Mucosa of rectum (tissue), 2 donors: Measurements from ENCODE around the gene NAT16.

Experiments used
- H3K27ac ChIP-seq, 2 donors: one replicate each; pipeline ENCODE4 v1.7.0; 2013; ENCODE audit warnings: inconsistent platforms in 2 of 2, low read depth in 2 of 2, low read length in 2 of 2
- H3K27me3 ChIP-seq, 2 donors: one replicate each; pipeline ENCODE4 v1.7.0; 2013; ENCODE audit warnings: low read length in 2 of 2; ENCODE audit not compliant: control insufficient read depth in 2 of 2, insufficient read depth in 2 of 2
- H3K36me3 ChIP-seq, 2 donors: one replicate each; pipeline ENCODE4 v1.7.0; 2013; ENCODE audit warnings: low read length in 2 of 2; ENCODE audit not compliant: control insufficient read depth in 2 of 2, insufficient read depth in 2 of 2
- H3K4me1 ChIP-seq, 2 donors: one replicate each; pipeline ENCODE4 v1.7.0; 2013; ENCODE audit warnings: low read length in 2 of 2, mild to moderate bottlenecking in 1 of 2; ENCODE audit not compliant: control insufficient read depth in 2 of 2, insufficient read depth in 2 of 2
- H3K4me3 ChIP-seq, 2 donors: one replicate each; pipeline ENCODE4 v1.7.0; 2013; ENCODE audit warnings: low read length in 2 of 2
- H3K9ac ChIP-seq, 2 donors: one replicate each; pipeline ENCODE4 v1.7.0; 2013; ENCODE audit warnings: low read length in 2 of 2, low read depth in 1 of 2, mild to moderate bottlenecking in 1 of 2
- H3K9me3 ChIP-seq, 2 donors: one replicate each; pipeline ENCODE4 v1.7.0; 2013; ENCODE audit warnings: low read length in 2 of 2; ENCODE audit not compliant: control insufficient read depth in 2 of 2
- donor health status: healthy.
- donor health status: Normal muscosa, but diverticular disease.

NAT16 gene

DNA sequence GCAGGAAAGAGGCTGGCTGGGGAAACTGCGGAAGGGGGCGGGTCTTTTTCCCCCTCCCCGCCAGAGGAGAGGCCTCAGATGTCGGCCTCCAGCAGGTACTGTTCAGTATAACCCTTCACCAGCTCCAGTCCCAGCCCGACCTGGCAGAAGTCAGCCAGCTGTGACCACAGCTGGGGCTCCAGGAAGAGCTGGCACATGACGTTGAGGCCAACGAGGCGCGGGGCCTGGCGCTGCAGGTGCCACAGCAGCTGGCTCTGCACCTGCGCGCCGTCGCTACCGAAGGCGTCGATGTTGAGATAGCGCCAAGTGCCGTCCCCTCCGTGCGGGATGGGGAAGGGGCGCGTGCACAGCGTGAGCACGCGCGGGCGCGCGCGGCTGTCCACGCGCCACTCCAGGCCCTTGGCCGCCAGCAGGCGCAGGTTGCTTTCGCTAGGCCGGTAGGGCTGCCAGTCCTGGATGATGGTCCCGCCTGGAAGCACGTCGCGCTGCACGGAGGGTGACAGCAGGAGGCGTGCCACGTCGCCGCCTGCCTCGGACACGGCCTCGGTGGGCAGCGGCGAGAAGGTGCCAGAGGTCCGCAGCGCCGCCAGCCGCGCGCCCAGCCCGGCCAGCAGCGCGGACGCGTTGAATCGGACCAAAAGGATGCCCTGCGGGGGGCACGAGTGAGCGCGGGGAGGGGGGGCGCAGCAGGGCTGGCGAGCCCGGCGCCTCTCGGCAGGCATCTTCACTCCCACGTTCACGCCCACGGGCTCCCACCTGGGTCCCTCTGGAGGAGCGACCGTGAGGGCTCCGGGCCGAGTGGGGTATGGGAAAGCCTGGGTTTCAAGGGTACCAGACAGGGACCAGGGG lies 7.9 kb downstream of the NAT16 start:
- peak overlapping the region in 1 of 2 donors; percentile 24 for H3K4me3 ChIP-seq
- no peaks in the 10 kb centered on the region for H3K9me3 ChIP-seq
- peaks cover 84 to 87% of the 10 kb centered on the region in 2 donors for H3K27me3 ChIP-seq
- H3K9ac ChIP-seq, result no peak overlapping the region
- H3K4me1 ChIP-seq, result peaks cover 17 to 20% of the 10 kb centered on the region in 2 donors
- no peak overlapping the region for H3K27ac ChIP-seq
- H3K36me3 ChIP-seq, result no peaks in the 10 kb centered on the region

DNA sequence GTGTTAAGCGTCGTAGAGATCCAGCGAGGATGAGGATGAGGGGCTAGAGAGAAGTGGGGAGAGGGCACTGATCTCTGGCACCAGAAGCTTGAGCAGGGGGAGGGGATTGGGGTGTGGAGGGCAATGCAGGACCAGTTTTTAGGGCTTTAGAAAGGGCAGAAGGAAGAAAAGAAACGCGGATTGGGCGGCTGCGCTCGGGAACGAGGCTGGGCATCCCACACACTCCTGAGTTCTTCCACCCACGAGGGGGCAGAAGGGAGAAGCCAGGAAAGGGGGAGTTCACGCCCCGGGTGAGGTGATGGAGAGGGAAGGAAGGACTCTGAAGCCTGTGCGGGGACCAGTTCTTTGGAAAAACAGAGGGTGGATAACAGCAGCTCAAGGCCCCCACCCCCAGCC lies 8.7 kb downstream of the NAT16 start:
- H3K9ac ChIP-seq, result no peak overlapping the region
- H3K4me3 ChIP-seq, result no peak overlapping the region
- no peaks in the 10 kb centered on the region for H3K36me3 ChIP-seq
- no peak overlapping the region for H3K27ac ChIP-seq
- no peaks in the 10 kb centered on the region for H3K9me3 ChIP-seq
- H3K4me1 ChIP-seq, result peaks cover 17 to 20% of the 10 kb centered on the region in 2 donors
- peaks cover 83 to 85% of the 10 kb centered on the region in 2 donors for H3K27me3 ChIP-seq

DNA sequence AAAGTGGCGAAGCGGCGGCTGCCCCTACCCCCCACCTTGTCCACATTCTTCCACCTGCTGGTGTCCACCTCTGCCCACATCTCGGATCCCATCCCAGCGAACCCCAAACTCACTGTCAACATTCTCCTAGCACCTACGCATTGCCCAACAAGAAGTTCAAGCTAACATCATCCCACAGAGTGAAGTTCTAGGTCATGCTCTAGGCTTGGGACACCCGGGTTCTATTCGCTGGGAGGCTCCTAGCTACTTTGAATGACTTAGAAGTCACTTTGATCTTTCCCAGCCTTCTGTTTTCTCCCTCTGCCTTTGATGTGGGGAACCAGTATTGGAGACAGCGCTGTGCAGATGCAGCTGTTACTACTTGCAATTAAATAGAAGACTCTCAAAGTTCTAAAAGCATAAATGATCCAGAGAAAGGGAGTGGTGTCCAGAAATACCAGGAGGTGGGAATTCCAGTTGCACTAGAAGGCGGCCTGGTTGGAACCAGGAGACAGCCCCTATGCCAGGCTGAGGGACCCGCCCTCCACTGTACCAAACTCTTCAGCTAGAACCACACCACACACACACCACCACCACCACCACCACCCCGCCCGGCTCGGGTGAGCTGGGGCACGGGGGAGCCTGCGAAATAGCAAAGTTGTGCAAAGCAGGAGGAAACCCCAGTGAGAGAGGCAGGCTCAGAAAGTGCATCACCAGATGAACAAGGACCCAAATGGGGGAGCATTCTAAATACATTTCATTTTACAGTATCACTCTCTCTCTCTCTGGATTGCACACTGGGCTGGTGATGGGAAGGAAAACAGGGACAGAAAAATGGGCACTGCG lies 9.3 kb downstream of the NAT16 start:
- Histone ChIP-seq H3K27me3 (peaks cover 84% of the 10 kb centered on the region in 2 donors), H3K4me1 (peaks cover 20 to 22% of the 10 kb centered on the region in 2 donors), H3K36me3 (no peaks in the 10 kb centered on the region), H3K4me3 (no peak overlapping the region), H3K27ac (no peak overlapping the region), H3K9me3 (no peaks in the 10 kb centered on the region), H3K9ac (no peak overlapping the region)

GRCh38 chr7:101169838-101170551 lies 10.1 kb downstream of the NAT16 start:
- Histone ChIP-seq H3K4me1 (peaks cover 23 to 27% of the 10 kb centered on the region in 2 donors), H3K4me3 (no peak overlapping the region), H3K9me3 (no peaks in the 10 kb centered on the region), H3K36me3 (no peaks in the 10 kb centered on the region), H3K27ac (no peak overlapping the region), H3K27me3 (peaks cover 79 to 81% of the 10 kb centered on the region in 2 donors), H3K9ac (no peak overlapping the region)

- Histone ChIP-seq H3K27me3 (peaks cover 82% of the 10 kb centered on the region in 2 donors), H3K4me3 (no peak overlapping the region), H3K4me1 (peaks cover 23 to 27% of the 10 kb centered on the region in 2 donors), H3K9ac (no peak overlapping the region), H3K36me3 (no peaks in the 10 kb centered on the region), H3K9me3 (no peaks in the 10 kb centered on the region), H3K27ac (no peak overlapping the region)
Measured at GRCh38 chr7:101169110-101169837, 10.8 kb downstream of the NAT16 start.

DNA sequence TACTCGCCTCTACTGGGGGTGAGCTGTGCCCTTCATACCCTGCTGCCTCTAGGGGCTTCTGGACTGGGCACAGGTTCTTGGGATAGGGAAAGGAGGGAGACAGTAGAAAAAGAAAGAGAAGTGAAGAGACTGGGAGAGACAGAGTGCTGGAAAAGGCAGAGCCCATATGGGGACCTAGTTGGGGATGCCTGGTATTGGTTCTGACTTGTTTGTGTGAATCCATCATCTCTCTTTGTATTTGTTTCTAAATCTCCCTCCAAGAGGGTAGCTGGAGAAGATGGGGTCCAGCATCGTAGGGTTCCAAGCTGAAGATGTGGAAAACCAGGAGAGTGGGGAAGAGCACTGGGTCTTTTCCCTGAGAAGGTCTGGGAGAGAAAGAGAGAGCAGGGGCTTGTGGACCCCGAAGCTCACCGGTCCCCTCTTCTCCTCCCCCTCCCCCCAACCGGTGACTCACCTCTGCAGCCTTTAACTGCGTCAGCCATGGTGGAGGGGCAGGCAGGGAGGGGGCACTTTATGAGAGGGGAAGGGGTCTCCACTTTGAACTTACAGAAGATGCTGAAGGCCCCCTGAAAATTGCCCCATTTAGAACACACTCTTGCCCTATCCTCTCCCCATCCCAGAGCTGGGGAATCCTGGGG lies 11.6 kb downstream of the NAT16 start:
- H3K4me3 ChIP-seq, result no peak overlapping the region
- peaks cover 77 to 80% of the 10 kb centered on the region in 2 donors for H3K27me3 ChIP-seq
- peaks cover 23 to 30% of the 10 kb centered on the region in 2 donors for H3K4me1 ChIP-seq
- H3K9me3 ChIP-seq, result no peaks in the 10 kb centered on the region
- H3K9ac ChIP-seq, result no peak overlapping the region
- H3K27ac ChIP-seq, result no peak overlapping the region
- no peaks in the 10 kb centered on the region for H3K36me3 ChIP-seq

DNA sequence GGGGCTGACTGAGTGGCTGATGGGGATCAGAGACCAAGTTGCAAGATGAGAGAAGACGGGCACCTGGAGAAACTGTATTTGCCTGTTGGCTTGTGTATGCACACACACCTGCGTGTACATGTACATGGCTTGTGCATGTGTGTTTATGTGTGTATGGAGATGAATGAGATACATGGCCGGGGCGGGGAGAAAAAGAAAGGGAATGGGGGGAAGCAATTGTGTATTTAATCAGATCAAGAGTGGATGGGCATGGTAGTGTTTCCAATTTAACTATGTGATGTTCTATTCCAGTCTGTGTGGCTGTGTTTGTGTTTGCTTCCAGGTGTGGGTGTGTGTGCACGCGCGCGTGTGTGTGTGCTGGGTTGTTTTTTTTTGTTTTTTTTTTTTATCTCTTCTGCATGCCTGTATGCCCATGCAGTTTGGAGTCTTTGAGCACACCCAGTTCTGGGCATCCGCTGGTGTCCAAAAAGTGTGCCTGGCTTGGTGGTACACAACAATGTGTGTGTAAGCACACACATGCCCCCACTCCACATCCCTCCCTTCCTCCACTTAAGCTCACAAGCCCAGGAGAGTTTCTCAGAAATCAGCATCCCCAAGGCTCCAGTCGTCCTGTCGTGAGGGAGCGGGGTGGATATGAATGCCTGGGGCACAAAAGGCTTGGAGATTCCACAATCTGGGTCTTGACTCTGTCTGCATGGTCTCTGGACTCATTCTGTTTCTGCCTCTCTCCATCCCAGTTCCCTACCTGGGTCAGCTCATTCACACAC lies 12.3 kb downstream of the NAT16 start:
- H3K27me3 ChIP-seq, result peaks cover 70 to 73% of the 10 kb centered on the region in 2 donors
- H3K36me3 ChIP-seq, result no peaks in the 10 kb centered on the region
- H3K9me3 ChIP-seq, result no peaks in the 10 kb centered on the region
- H3K4me3 ChIP-seq, result no peak overlapping the region
- no peak overlapping the region for H3K9ac ChIP-seq
- H3K4me1 ChIP-seq, result peaks cover 22 to 27% of the 10 kb centered on the region in 2 donors
- H3K27ac ChIP-seq, result no peak overlapping the region

DNA sequence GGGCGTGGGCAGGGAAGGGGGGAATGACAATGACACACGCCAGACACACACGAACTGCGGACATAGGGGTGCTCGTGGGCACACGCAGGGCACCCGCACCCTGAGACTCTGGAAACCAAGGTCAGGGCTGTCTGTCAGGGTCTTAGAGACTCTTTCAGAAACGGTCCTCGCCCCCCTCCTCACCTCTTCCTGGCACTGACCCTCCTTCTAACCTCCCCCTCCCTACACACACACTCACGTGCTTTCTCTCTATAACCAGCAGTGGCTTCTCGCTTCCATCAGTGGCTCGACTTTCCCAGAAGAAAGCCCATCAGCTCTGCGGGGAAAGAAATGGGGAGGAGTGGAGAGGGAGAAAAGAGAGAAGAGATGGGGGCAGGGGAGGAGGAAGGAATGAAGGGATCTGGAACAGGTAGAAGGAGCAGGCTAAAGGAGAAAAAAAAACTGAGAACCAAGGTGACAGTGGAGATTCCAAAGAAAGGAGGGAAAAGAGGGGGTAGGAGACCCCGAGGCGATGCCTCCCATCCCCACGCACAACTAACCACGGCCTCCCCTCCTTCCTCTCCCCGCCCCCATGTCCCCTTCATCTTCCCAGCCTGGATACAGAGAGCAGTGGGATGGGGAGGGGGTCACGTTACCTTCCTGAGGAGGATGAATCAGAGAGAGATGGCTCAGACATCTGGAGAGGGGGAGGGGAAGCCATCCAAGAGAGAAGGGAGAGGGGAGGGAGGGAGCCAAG lies 13.0 kb downstream of the NAT16 start:
- H3K9ac ChIP-seq, result no peak overlapping the region
- H3K27ac ChIP-seq, result no peak overlapping the region
- H3K4me3 ChIP-seq, result no peak overlapping the region
- no peaks in the 10 kb centered on the region for H3K36me3 ChIP-seq
- peaks cover 62 to 69% of the 10 kb centered on the region in 2 donors for H3K27me3 ChIP-seq
- peaks cover 15 to 21% of the 10 kb centered on the region in 2 donors for H3K4me1 ChIP-seq
- no peaks in the 10 kb centered on the region for H3K9me3 ChIP-seq
